HG03442 (cell line): ENCODE measurements around the gene F7.
"Not testable (repeated sequence)": the region's sequence is repeated elsewhere in the genome, so short reads cannot be mapped to it uniquely, and the experiment has no call there.

Source experiments
- ATAC-seq: cut with Tn5 transposase; IDR thresholded peaks from one replicate; pipeline ENCODE4 v1.9.1; 2021; ENCODE audit warnings: mild to moderate bottlenecking, moderate library complexity; ENCODE audit not compliant: unreplicated experiment

Gene F7

DNA sequence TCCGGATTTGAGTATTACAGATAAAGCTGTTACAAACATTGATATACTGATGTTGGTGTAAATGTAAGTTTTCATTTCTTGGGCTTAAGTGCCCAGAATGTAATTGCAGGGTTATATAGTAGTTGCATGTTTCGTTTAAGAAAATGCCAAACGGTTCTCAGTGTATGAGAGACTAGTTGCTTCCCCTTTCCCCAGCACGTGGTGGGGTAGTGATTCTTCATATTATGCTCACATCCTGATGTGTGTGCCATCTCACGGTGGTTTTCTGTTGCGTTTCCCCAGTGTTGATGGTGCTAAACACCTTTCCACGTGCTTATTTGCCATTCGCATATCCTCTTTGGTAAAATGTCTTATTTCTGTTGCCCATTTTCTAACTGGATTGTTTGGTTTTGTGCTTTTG lies 34.7 kb upstream of the F7 start:
- ATAC-seq: no peak

DNA sequence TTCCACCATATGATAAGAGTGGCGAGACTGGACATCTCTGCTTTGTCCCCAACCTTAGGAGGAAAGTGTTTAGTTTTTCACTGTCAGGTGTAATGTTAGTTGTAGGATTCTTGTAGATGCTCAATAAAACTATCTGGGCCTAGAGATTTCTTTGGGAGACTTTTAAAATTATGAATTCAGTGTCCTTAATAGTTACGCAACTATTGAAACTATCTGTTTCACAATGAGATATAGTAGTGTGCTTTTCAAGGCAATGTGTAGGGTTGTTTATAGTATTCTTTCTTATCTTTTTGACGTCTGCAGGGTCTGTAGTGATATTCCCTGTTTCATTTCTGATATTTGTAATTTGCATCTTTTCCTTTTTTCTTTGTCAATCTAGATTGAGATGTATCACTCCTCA lies 33.2 kb upstream of the F7 start:
- no peak for ATAC-seq

DNA sequence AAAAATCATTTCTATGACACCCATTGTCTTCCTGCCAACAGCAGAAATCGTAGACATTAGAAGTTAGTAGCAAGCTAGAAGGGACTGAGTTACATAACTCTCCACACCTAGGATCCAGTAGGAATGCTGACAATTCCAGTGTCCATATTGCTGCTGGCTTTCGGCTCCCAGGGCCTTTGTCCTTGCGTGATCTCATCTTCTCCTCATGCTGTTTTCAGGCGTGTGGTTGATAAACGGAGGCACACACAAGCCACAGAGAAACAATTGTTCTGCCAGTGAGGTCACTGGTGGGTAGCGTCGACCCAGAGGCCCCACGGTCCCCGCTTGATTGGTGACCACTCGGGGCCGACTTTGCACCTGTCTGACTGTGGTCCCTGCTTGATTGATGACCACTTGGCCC lies 31.6 kb upstream of the F7 start:
- no peak for ATAC-seq

DNA sequence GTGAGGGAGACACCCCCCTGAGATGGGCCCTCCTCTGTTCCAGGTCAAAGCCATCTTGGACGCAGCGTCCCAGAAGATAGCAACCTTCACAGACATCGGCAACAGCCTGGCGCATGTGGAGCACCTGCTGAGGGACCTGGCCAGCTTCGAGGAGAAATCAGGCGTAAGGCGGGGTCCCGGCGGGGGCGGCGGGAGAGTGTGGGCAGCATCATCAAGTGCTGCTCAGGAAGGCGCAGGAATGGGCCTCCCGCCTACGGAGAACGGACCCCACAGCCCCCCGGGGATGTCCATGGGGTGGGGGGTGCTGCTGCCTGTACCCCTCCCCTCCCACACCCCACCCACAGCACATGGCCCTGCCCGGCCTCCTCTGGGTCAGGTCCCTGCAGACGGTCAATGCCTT lies 31.2 kb upstream of the F7 start:
- ATAC-seq: no peak

DNA sequence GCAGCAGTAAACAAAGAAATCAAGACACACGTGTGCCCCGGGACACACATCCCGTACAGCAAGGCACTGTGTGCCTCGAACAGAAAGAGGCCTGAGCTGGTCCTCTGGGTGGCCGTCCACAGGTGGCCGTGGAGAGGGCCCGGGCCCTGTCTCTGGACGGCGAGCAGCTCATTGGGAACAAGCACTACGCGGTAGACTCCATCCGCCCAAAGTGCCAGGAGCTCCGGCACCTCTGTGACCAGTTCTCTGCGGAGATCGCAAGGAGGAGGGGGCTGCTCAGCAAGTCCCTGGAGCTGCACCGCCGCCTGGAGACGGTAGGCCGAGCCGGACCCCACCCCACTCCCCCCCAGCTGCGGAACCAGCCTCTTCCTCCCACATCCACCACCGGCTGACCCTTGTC lies 30.7 kb upstream of the F7 start:
- ATAC-seq: no peak

DNA sequence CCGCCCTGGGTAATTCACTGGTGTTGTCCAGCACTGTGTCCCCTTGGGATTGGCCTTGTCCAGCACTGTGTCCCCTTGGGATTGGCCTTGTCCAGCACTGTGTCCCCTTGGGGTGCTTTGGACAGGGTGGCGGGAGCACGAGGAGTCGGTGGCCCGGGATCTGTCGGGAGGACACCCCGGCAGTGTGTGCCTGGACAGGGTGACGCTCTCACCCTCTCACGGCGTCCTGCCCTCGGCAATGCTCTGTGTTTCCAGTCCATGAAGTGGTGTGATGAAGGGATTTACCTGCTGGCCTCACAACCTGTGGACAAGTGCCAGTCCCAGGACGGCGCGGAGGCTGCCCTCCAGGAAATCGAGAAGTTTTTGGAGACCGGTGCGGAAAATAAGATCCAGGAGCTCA lies 29.9 kb upstream of the F7 start:
- ATAC-seq: no peak

DNA sequence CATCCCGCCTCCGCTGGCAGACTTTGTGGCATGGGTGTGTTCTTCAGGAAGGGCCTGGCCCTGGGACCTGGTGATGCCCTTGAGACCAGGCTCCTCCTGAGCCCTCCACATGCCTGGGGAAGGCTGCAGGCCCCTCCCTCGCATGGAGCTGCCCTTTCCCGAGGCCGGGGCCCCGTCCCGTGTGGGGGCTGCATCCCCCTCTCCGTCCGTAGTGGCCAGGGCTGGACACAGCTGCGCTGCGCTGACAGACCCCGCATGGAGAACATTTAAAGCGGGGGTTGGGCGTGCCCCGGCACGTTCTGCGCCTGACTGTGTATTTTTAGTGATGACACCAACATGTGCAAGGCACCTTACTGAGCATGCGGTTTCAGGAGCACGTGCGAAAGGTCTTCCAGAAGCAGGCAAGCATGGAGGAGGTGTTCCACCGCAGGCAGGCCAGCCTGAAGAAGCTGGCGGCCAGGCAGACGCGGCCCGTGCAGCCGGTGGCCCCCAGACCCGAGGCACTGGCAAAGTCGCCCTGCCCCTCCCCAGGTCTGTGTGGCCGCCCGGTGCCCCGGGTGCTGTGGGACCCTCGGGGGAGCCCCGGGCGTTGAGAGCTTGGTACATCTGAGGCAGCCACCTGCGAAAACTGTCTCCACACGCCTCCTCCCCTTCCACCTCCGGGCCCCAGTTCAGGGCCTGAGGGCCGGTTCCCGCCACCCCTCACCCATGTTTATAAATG lies 28.8 kb upstream of the F7 start:
- no peak for ATAC-seq

DNA sequence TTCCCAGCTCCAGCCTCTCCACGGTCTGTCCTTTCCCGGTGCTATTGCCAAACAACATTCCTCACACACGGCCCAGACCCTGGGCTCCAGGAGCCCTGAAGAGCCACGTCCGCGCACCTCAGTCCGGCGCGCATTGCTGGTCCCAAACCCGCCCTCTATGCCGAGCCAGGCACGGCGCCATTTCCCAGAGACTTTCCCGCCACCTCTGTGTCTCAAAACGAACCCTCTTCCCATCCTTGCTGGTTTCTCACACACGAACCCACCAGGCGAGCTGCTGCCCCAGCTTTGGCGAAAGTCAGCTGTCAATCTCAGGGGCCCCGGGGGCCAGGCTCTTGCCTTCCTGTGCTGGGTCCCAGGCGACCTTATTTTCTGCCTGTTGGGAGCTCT lies 28.0 kb upstream of the F7 start:
- ATAC-seq: no peak

DNA sequence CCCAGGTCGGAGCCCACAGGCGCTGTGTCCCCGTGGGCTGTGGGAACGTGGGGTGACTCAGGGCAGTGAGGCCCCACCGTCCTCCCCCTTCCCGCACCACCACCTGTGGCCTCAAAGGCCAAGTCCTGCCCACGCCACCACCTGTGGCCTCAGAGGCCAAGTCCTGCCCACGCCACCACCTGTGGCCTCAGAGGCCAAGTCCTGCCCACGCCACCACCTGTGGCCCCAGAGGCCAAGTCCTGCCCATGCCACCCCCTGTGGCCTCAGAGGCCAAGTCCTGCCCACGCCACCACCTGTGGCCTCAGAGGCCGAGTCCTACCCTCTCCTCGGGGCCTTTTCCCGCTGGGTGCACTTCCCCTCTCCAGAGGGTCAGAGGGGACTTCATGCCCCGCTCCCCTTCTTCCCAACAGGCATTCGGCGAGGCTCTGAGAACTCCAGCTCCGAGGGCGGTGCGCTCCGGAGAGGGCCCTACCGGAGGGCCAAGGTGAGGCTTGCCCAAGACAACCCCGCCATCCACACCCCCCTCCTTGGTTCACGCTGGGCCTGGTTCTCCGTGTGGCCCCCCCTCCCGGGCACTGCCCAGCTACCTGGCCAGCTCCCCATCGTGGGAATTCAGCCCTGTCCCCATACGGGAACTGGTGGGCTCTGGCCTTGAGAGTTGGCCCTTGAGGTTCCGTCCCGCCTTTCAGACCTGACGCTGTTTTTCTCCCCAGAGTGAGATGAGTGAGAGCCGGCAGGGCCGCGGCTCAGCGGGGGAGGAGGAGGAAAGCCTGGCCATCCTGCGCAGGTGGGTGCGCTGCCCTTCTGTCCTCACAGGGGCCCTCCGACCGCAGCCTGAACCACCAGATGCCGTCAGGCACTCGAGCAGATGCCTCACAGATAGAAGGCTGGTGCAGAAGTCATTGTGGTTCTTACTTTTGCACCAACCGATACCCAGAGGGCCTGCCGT lies 27.4 kb upstream of the F7 start:
- no peak for ATAC-seq

DNA sequence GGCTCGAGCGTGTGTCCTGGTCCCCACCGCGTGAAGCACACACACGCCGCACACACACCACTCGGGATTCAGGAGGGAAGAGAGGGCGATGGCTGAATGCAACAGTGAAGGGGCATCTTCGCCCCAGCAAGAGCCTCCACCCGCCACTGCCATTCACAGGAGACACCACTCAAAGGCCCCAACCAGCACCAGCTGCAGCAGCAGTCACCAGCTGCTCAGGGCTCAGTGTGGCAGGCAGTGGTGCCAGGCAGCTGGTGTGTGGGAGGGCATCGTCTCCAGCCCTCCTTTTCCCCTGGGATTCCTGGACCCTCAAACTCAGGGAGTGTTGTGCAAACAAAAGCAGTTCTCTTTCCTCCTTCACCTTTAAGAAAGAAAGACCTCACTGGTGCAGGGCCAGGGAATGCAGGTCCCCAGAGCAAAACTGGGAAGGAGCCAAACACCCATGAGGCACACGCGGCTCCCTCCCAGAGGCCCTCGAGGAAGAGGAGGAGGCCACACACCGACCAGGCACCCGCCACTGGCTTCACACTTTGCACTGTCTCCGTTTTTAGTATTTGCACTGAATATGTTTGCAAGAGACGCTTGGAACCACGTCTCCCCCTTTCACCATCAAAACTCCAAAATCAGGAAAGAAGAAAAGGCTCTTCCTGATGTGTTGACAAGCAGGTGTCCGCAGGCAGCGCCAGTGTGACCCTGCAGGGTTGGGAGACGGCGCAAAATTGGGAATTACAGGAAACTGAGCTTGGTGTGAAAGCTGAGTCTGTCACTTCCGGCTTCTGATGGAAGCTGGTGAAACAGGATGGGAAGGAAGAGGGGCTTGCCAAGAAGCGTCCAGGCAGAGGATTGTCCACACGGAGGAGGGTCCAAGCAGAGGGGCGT lies 26.4 kb upstream of the F7 start:
- ATAC-seq: no peak

DNA sequence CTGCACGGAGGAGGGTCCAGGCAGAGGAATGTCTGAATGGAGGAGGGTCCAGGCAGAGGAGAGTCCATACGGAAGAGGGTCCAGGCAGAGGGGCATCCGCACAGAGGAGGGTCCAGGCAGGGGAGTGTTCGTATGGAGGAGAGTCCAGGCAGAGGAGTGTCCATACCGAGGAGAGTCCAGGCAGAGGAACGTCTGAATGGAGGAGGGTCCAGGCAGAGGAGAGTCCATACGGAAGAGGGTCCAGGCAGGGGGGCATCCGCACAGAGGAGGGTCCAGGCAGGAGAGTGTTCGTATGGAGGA lies 25.9 kb upstream of the F7 start:
- ATAC-seq: not testable (repeated sequence)

DNA sequence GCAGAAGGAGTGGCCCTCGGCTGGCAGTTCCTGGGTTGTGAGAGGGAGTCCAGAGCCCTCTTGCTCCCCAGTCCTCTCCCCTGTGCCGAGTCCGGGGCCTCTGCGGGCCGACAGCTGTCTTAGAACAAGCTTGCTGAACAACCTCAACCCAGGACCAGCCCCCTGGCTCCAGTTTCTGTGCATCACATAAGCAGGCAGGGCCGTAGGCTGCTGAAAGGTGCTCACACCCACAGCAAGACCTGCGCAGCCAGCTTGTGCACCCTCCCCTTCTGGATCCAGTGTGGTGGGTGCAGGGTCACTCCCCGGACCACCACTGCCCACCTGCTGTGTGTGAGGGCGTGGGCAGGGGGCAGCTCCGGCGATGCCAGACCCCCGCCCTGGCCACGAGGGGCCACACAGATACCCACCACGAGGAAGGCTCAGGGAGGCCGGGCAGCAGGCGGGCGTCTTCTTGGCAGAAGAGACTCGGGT lies 25.2 kb upstream of the F7 start:
- no peak for ATAC-seq

DNA sequence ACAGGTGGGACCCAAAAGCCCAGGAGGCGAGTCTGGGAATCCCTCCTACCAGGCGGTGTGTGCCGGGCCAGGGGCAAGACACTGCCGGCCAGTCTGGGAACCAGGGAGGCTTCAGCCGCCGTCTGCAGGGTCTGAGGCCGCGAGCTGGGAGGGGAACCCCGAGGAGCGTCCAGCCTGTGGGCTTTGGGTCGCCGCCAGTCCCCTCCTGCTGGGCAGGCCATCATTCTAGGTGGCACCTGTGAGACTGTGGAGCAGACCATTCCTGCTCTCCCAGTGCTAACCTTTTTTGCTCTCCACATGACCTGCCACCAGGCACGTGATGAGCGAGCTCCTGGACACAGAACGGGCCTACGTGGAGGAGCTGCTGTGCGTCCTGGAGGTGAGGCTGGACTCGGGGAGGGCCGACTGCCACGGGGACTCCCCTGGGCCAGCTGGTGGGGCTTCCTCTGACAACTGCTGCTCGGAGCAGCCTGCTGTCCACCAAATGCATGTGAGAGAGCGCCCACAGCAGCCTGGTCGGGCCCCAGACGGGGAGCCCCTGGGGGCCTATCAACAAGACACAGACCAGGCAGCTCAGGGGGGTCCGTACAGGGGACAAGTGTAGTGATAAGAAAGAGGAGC lies 24.6 kb upstream of the F7 start:
- ATAC-seq: no peak

DNA sequence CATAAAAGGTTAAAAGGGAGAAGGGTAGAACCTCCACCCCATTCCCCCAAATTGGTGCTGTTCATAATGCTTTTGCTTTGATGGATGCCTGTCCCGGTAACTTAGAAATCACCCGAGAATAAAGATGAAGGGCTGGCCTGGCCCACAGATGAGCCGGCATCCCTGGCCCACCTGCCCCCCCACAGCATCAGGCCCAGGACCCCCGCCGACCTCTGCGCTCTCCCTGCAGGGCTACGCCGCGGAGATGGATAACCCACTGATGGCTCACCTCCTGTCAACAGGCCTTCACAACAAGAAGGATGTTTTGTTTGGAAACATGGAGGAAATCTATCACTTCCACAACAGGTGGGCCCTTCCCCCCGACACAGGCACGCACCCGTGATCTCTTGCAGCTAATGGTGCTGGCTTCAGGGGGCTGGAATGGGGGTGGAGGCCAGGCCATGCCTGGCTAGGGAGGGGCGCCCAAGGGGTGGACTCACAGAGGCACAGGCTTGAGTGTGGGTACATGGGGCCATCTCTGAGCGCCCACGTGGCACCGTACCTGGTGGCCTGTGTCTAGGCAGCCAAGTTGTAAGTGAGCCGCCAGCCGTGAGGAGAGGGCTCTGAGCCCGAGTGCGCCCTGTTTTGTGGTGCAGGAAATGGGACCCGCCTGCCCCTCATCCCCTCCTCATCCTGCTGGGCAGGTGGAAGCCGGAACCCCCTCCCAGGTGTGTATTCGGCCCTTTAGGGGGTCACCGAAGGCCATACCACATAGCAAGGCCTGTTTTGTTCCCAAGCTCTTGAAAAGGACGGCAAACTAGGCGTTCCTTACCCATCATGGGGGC lies 23.2 kb upstream of the F7 start:
- ATAC-seq: no peak

DNA sequence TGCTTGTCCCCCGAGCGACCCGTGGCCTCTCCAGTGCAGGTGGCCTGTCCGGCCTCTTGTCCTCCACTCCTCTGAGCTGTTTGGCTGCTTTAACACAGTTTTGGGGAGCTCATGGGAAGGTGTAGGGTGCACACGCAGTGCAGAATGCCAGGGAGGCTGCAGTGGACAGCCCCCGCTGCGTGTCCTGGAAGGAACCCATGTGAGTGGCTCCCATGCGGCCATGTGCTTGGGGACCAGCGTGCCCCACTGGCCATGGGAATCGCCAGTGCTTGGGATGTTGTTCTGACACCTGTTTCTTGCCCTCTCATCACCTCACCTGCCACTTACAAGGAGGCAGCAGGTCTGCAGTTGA lies 22.6 kb upstream of the F7 start:
- ATAC-seq: no peak

DNA sequence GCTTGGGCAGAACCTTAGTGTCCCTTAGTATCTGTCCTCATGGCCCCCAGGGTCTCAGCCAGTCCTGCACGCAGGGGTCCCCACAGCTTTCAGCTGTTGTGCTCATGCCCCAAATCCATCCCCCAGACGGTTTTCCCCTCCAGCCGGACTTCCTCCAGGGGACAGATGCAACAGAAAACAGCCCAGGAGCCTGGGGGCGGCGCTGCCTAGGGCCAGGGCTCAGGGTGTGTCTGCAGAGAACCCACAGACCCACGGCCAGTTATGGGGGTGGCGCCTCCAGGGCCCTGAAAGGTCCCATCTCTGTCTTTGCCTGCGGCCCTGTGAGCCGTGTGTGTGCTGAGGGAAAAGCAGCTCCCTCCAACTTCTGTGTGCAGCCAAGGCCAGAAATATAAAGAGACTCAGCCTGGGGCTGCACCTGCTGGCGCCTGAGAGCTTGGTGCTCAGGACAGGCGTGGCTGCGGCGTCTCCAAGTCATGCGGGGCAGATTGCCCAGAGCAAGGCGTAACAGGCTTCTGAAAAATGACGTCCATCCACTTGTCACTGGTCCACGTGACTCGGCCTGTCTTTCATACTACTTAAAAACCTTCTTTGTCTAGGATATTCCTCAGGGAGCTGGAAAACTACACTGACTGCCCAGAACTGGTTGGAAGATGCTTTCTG lies 22.1 kb upstream of the F7 start:
- ATAC-seq: no peak

DNA sequence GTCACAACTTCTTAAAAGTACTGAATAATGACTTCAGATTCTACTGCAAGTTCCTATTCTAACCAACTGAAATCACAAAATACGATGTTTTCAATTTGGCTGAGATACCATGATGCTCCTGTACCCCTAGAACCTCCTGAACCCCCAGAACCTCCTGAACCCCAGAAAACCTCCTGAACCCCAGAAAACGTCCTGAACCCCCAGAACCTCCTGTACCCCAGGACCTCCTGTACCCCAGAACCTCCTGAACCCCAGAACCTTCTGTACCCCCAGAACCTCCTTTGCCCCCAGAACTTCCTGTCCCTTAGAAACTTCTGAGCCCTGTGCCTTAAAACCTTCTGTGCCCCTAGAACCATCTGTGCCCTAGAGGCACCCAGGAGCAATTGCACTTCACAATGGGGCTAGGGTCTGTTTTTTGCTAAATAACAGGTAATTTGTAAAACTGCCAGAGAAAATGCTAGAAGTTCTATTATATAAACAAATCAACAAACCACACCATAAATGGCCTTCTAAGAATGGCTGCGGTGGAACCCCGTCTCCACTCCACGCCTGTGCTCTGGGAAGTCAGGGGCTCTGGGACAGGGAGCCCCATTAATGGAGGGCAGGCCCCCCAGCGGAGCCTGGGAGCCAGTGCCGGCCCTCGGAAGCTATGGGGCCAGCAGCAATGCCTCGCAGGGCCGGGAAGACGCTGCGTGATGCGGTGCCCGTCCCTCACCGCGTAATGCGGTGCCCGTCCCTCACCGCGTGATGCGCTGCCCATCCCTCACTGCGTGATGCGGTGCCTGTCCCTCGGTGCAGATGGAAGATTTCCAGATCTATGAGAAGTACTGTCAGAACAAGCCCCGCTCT lies 21.3 kb upstream of the F7 start:
- ATAC-seq: no peak

DNA sequence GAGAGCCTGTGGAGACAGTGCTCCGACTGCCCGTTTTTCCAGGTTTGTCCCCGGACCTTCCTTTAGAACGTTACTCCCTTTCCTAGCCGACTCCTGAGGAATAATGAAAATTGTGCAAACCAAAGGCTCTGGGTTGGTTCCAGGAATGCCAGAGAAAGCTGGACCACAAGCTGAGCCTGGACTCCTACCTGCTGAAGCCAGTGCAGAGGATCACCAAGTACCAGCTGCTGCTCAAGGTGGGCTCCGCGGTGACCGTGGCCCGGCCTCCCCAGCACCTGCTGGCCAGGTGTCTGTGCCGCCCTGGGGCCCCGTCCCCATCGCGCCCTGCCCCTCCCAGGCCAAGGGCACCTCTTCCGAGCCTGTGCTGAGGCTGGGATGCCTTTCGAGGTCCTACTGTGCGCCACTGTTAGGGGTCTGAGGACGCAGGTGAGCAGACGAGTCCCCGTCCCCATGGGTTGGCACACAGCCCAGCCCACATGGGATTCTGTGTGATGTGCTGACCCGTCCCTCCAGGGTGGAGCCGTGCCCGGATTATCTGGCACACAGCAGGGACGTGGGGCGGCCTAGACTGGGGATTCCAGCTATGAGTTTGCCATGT lies 20.5 kb upstream of the F7 start:
- ATAC-seq: no peak
